Measurements from ENCODE around the gene PRICKLE4. TPM values are rescaled to one million over a fixed set of nuclear protein-coding genes. Genes with fewer than 3 reads are reported as not detected.

The PRICKLE4 gene
- total RNA-seq, 1 experiment from 2014 or later = 2.9 TPM

DNA sequence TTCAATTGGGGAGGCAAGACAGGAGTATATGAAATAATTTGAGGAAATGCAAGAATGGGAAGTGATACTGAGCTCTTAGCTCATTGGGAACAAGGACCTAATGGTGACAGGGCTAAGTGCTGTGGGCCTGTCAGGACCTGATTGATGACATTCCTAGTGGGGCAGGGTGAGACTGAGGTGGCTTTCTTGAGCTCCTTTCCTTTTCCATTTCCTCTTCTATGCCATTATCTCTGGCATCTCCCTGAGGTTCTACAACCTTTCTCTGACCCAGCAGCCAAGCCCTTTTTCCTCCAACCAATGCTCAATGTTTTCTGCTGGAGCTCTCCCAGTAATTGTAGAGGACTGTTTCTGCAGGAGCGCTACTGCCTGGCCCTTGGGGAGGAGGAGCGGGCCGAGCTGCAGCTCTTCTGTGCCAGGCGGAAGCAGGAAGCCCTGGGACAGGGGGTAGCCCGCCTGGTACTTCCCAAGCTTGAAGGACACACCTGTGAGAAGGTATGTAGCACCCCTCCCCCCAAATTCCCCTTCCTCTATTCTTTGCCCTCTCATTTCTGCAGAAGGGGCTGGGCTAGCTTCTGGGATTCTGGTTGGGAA lies 4.1 kb downstream of the PRICKLE4 start:
- Histone ChIP-seq H3K9me3 (ENCODE audit: control insufficient read depth in 1 of 2, insufficient read depth in 1 of 2, low read depth in 1 of 2, low read length in 2 of 2) (no peaks in the 10 kb centered on the region), H2AFZ (ENCODE audit: low read depth, low read length, poor library complexity, severe bottlenecking) (no peak overlapping the region), H3K4me2 (ENCODE audit: low read length) (no peak overlapping the region), H3K9me2 (ENCODE audit: insufficient read depth) (no peaks in the 10 kb centered on the region), H3K9ac (ENCODE audit: low read length) (no peak overlapping the region), H3K4me1 (ENCODE audit: control insufficient read depth in 1 of 2, insufficient read depth in 2 of 2, low read length in 2 of 2) (peaks cover 15 to 28% of the 10 kb centered on the region in 2 experiments), H3K27ac (ENCODE audit: low read depth, low read length) (no peak overlapping the region), H3K4me3 (replicated peaks in 1 of 2; ENCODE audit: low read depth in 1 of 2, low read length in 2 of 2) (no peak overlapping the region), H3K79me2 (ENCODE audit: insufficient read depth, low read length) (peaks cover 19% of the 10 kb centered on the region), H3K36me3 (ENCODE audit: control insufficient read depth in 1 of 2, insufficient read depth in 2 of 2, low read length in 2 of 2) (peaks cover 4 to 7% of the 10 kb centered on the region in 2 experiments), H4K20me1 (ENCODE audit: insufficient read depth) (no peaks in the 10 kb centered on the region), H3K27me3 (ENCODE audit: insufficient read depth, low read length) (no peaks in the 10 kb centered on the region)
- CTCF ChIA-PET = interaction anchor here (0.7 to 1.4 kb wide), 4 partner anchors 136 to 763 kb away, joined by 3 read pairs; partner anchors contain the start of genes BYSL and MED20
- ATAC-seq (no peak), DNase-seq (ENCODE audit: low read depth, low spot score) (no peak)
- no TSS peak for BruUV-seq (replicated peaks)
- intact Hi-C loops (cut with micrococcal nuclease) = loop anchor here (5.0 to 10.0 kb wide), 3 partner anchors 153 to 430 kb away; partner anchors contain the start of gene MRPS10
- TF ChIP-seq ATF3 (IDR thresholded peaks at IDR 0.05) (no peak), EGR1 (IDR thresholded peaks at IDR 0.05; ENCODE audit: low read depth) (no peak), TCF7L2 (IDR thresholded peaks at IDR 0.05; ENCODE audit: borderline replicate concordance, extremely low read depth, insufficient read depth, insufficient read length) (no peak), ZFX (IDR thresholded peaks at IDR 0.05) (no peak), JUND (IDR thresholded peaks at IDR 0.05) (no peak), CBX3 (IDR thresholded peaks at IDR 0.05; ENCODE audit: low read depth) (no peak), CTCF (IDR thresholded peaks at IDR 0.05 in 2 of 3, conservative IDR thresholded peaks at IDR 0.05 in 1 of 3; ENCODE audit: borderline replicate concordance in 1 of 3, insufficient read depth in 1 of 3, low read depth in 2 of 3, low read length in 2 of 3) (0 out of 6 replicates have a peak, but pooled peaks of 1 of the 3 experiments have one; percentile 1), EZH2 (IDR thresholded peaks at IDR 0.05) (no peak)
- RAD21 ChIA-PET (ENCODE audit: low non-redundant PET in 1 of 2, low total read pairs in 2 of 2, uncharacterized antibody in 2 of 2, unreplicated experiment in 2 of 2) = no interaction called here
- POLR2A ChIA-PET = no interaction called here

Measured in HCT116 (cell line).